PC-3 (cell line): ENCODE data around the gene GBF1. TPM values are rescaled to one million over a fixed set of nuclear protein-coding genes. Genes with fewer than 3 reads are reported as not detected.

Experiments
- ATAC-seq: fragments of 200-7000 bp; cut with Tn5 transposase; 2 replicates; pipeline ENCODE4 v1.9.1; 2020; ENCODE audit warnings: mild to moderate bottlenecking, moderate library complexity
- BruUV-seq: library from RNA; stranded (reverse); fragments of 400-500 nt; replicated peaks from 2 replicates; lab custom pipeline; 2021; lab: Mats Ljungman, UMichigan
- CTCF ChIA-PET: fragments of 300-600 bp; sonication (Branson Sonifier 250); formaldehyde crosslinking; loops from one replicate; lab custom pipeline; 2022; ENCODE audit warnings: antibody characterized with exemption; lab: Charles Lee
- POLR2A ChIA-PET: fragments of 300-600 bp; sonication (Branson Sonifier 250); formaldehyde crosslinking; loops from one replicate; lab custom pipeline; 2022; ENCODE audit warnings: antibody characterized with exemption; ENCODE audit not compliant: unreplicated experiment; lab: Charles Lee
- DNase-seq: peaks from one replicate; pipeline ENCODE4 v3.0.0-alpha.2; 2015
- H2AFZ ChIP-seq: fragments of 300-600 bp; sonication (generic); 2 replicates; pipeline ENCODE4 v1.6.0; 2016; ENCODE audit warnings: antibody characterized with exemption, low read length
- H3F3A ChIP-seq: fragments of 300-600 bp; sonication (generic); one replicate; pipeline ENCODE4 v1.6.0; 2017; ENCODE audit warnings: antibody characterized with exemption, low read length, control low read depth, mild to moderate bottlenecking; ENCODE audit not compliant: unreplicated experiment
- H3K27ac ChIP-seq: fragments of 300-600 bp; sonication (generic); 2 replicates; pipeline ENCODE4 v1.5.1; 2016; ENCODE audit warnings: mild to moderate bottlenecking, low read length
- H3K27me3 ChIP-seq: fragments of 300-600 bp; sonication (generic); 2 replicates; pipeline ENCODE4 v1.6.1; 2016; ENCODE audit warnings: low read length, mixed read lengths
- H3K36me3 ChIP-seq: fragments of 300-600 bp; sonication (generic); 2 replicates; pipeline ENCODE4 v1.6.1; 2016; ENCODE audit warnings: low read depth, mixed run types, low read length, mixed read lengths
- H3K4me1 ChIP-seq: fragments of 300-600 bp; sonication (generic); 2 replicates; pipeline ENCODE4 v1.5.1; 2016; ENCODE audit warnings: low read length; ENCODE audit not compliant: insufficient read depth
- H3K4me2 ChIP-seq: fragments of 300-600 bp; sonication (generic); 2 replicates; pipeline ENCODE4 v1.6.0; 2016; ENCODE audit warnings: low read length
- H3K4me3 ChIP-seq: fragments of 300-600 bp; sonication (generic); 2 replicates; pipeline ENCODE4 v1.5.1; 2016; ENCODE audit warnings: mild to moderate bottlenecking, low read length, mixed read lengths
- H3K79me2 ChIP-seq: fragments of 300-600 bp; sonication (generic); 2 replicates; pipeline ENCODE4 v1.6.1; 2017; ENCODE audit warnings: low read length, mixed read lengths
- H3K9ac ChIP-seq: fragments of 300-600 bp; sonication (generic); 2 replicates; pipeline ENCODE4 v1.6.0; 2016; ENCODE audit warnings: mild to moderate bottlenecking, low read length
- H3K9me2 ChIP-seq: fragments of 300-600 bp; sonication (generic); replicated peaks from 2 replicates; pipeline ENCODE4 v1.6.1; 2016; ENCODE audit warnings: mixed run types, low read length, mixed read lengths
- H3K9me3 ChIP-seq: fragments of 300-600 bp; sonication (generic); 2 replicates; pipeline ENCODE4 v1.6.1; 2016; ENCODE audit warnings: low read length, mixed read lengths
- H4K20me1 ChIP-seq: fragments of 300-600 bp; sonication (generic); 2 replicates; pipeline ENCODE4 v1.6.1; 2016; ENCODE audit warnings: low read length, mixed read lengths
- EZH2 ChIP-seq: fragments of 300-600 bp; sonication (generic); IDR thresholded peaks from one replicate; pipeline ENCODE4 v1.6.1; 2017; ENCODE audit warnings: antibody characterized with exemption, mild to moderate bottlenecking, low read length; ENCODE audit not compliant: unreplicated experiment
- EZH2phosphoT487 ChIP-seq: fragments of 300-600 bp; sonication (generic); IDR thresholded peaks from 2 replicates; pipeline ENCODE4 v1.6.1; 2018; ENCODE audit warnings: mild to moderate bottlenecking, antibody characterized with exemption, low read length, borderline replicate concordance
- intact Hi-C: fragments of 100-400 bp; cut with micrococcal nuclease; formaldehyde crosslinking; loops from 2 replicates; pipeline ENCODE4 v1.9.0; 2023
- total RNA-seq: library from RNA; depleted of rRNA; stranded (reverse); fragments of >200 nt; gene quantifications from 2 replicates; pipeline ENCODE4 v1.2.3, GENCODE V29; 2014
- TF ChIP-seq, protein P1 (sequence below): fragments of 300-600 bp; sonication (generic); conservative IDR thresholded peaks from 2 replicates; pipeline ENCODE4 v1.5.1; 2017; ENCODE audit warnings: antibody characterized with exemption, low read depth, mild to moderate bottlenecking, low read length

Gene GBF1
- total RNA-seq, 1 experiment from 2014 or later, result 25.2 TPM

DNA sequence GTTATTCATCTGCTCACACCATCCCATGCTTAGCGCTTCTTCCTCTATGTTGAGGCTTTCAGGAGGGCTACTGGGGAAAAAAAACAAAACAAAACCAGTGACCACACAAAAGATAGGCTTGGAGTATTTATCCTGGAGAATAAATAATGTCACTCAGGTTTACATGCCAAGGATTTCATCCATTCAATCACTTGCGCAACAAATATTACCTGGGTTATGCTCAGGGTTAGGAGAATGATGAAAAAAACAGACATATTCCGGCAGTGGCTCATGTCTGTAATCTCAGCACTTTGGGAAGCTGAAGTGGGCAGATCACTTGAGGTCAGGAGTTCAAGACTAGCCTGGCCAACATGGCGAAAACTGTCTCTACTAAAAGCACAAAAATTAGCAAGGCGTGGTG, 22.5 kb upstream of the GBF1 start:
- no TSS peak for BruUV-seq
- Histone ChIP-seq H3K4me1 (0 out of 2 replicates have a peak, but pooled peaks cover 3% of the 10 kb centered on the region), H3F3A (no peaks in the 10 kb centered on the region), H4K20me1 (no peaks in the 10 kb centered on the region), H3K4me2 (no peak overlapping the region), H3K36me3 (no peaks in the 10 kb centered on the region), H3K4me3 (no peak overlapping the region), H3K79me2 (no peaks in the 10 kb centered on the region), H3K27me3 (no peaks in the 10 kb centered on the region), H3K9ac (no peak overlapping the region), H3K27ac (no peak overlapping the region), H2AFZ (no peak overlapping the region), H3K9me2 (no peaks in the 10 kb centered on the region), H3K9me3 (no peaks in the 10 kb centered on the region)
- ATAC-seq (no peak), DNase-seq (no peak)
- intact Hi-C loops, result no loop called here
- ChIA-PET CTCF (no interaction called here), POLR2A (no interaction called here)
- TF ChIP-seq EZH2 (no peak), EZH2phosphoT487 (no peak)
- TF ChIP-seq, protein P1, sequence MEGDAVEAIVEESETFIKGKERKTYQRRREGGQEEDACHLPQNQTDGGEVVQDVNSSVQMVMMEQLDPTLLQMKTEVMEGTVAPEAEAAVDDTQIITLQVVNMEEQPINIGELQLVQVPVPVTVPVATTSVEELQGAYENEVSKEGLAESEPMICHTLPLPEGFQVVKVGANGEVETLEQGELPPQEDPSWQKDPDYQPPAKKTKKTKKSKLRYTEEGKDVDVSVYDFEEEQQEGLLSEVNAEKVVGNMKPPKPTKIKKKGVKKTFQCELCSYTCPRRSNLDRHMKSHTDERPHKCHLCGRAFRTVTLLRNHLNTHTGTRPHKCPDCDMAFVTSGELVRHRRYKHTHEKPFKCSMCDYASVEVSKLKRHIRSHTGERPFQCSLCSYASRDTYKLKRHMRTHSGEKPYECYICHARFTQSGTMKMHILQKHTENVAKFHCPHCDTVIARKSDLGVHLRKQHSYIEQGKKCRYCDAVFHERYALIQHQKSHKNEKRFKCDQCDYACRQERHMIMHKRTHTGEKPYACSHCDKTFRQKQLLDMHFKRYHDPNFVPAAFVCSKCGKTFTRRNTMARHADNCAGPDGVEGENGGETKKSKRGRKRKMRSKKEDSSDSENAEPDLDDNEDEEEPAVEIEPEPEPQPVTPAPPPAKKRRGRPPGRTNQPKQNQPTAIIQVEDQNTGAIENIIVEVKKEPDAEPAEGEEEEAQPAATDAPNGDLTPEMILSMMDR, result no peak

DNA sequence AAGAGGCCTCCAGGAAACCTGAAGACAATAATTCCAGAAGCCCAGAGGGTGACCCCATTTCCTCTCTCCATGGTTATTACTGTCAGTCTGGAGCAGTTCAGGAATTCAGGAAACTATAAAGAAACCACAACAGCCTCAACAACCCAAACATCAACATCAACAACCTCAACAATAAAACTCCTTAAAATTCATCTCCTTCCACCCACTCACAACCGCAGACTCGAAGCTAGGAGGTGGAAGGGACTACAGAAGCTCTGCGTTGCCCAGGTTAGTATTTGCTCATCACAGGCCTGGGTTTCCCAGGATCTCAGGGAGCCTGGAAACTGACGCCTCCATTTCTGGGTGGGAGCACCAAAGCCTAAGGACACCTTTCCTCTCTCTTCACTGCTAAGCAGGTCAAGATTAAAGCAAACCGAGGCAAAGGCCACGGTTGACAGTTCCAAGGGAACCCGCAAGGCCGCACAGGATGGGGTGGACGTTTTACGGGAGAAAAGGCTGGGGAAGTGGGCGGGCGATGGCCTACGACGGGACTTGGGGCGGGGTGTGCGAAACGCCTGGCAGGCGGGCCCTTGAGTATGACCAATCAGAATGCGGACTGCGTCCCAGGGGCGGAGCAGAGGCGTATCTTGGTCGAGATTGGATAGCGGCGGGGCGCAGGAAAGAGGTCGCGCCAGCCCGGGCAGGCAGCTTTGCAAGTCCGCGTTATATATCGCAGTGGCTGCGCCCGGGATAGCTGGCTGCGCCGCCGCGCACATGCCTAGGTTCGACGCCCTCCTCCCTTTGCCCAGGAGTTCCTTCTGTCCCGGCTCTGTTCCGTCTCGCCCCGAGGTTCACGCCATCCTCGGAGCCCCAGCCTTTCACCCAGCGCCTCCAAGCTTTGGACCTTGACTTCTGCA, 19.4 kb upstream of the GBF1 start, which contains the start of gene ELOVL3:
ELOVL3 (plus strand) TSS at position 654 of the 896 bp plus-strand sequence. CDS start 250 bp downstream, outside the sequence.
- Histone ChIP-seq H2AFZ (peak within 1 kb of the TSS; percentile 71), H3K79me2 (no peaks in the 10 kb centered on the region), H3K4me1 (peaks cover 9% of the 10 kb centered on the region; the same call in 1 of the 2 replicates), H3K27me3 (peaks cover under 1% of the 10 kb centered on the region; the same call in 1 of the 2 replicates), H4K20me1 (no peaks in the 10 kb centered on the region), H3K9me3 (no peaks in the 10 kb centered on the region), H3K36me3 (no peaks in the 10 kb centered on the region), H3F3A (no peaks in the 10 kb centered on the region), H3K4me3 (peak within 1 kb of the TSS; percentile 32; the same call in 1 of the 2 replicates), H3K9me2 (no peaks in the 10 kb centered on the region), H3K27ac (no peak within 1 kb of the TSS), H3K4me2 (peak within 1 kb of the TSS; percentile 62), H3K9ac (no peak within 1 kb of the TSS)
- TF ChIP-seq, protein P1, result no peak
- TF ChIP-seq EZH2phosphoT487 (no peak), EZH2 (no peak)
- ChIA-PET CTCF (interaction anchor here (1.3 kb wide), 1 partner anchor 56 kb away, joined by 3 read pairs; no protein-coding TSS in a partner anchor), POLR2A (interaction anchor here (0.6 kb wide), 1 partner anchor 57 kb away, joined by 3 read pairs; no protein-coding TSS in a partner anchor)
- intact Hi-C loops, result no loop called here
- ATAC-seq, result peak; percentile 85
- peak; percentile 79 for DNase-seq
- no TSS peak for BruUV-seq
